IMR-90 (cell line): ENCODE results near the gene TEX44. TPM values are rescaled to one million over a fixed set of nuclear protein-coding genes. Genes with fewer than 3 reads are reported as not detected.

Experiments used
- ATAC-seq: fragments of 200-7000 bp; cut with Tn5 transposase; 2 replicates; pipeline ENCODE4 v1.9.1; 2020; ENCODE audit warnings: low read depth, mild to moderate bottlenecking, moderate library complexity
- BruUV-seq: library from RNA; stranded (reverse); fragments of 400-500 nt; replicated peaks from 2 replicates; lab custom pipeline; 2021; lab: Mats Ljungman, UMichigan
- CTCF ChIA-PET: fragments of 300-600 bp; formaldehyde crosslinking; extraction: SDS; loops from one replicate; lab custom pipeline; 2021; ENCODE audit warnings: antibody characterized with exemption; lab: Yijun Ruan, JAX
- POLR2A ChIA-PET: fragments of 300-600 bp; sonication (Branson Sonifier 250); formaldehyde crosslinking; loops from one replicate; lab custom pipeline; 2022; ENCODE audit warnings: antibody characterized with exemption; ENCODE audit not compliant: unreplicated experiment; lab: Charles Lee
- DNase-seq: peaks from one replicate; pipeline ENCODE4 v3.0.0; 2013
- H2AFZ ChIP-seq: replicated peaks from 2 replicates; pipeline ENCODE3; 2013; ENCODE audit warnings: low read length, mild to moderate bottlenecking; ENCODE audit not compliant: poor library complexity
- H2AK5ac ChIP-seq: 2 replicates; pipeline ENCODE4 v1.6.1; 2013; ENCODE audit warnings: low read depth, low read length, inconsistent platforms
- H2AK9ac ChIP-seq: replicated peaks from 2 replicates; pipeline ENCODE3; 2013; ENCODE audit warnings: mild to moderate bottlenecking, low read depth, low read length, moderate library complexity; ENCODE audit not compliant: poor library complexity
- H2BK120ac ChIP-seq: 2 replicates; pipeline ENCODE4 v1.6.1; 2013; ENCODE audit warnings: low read depth, low read length, inconsistent platforms
- H2BK15ac ChIP-seq: 3 replicates; pipeline ENCODE4 v1.6.1; 2013; ENCODE audit warnings: low read depth, low read length, inconsistent platforms
- H2BK20ac ChIP-seq: 2 replicates; pipeline ENCODE4 v1.6.1; 2013; ENCODE audit warnings: low read depth, mild to moderate bottlenecking, inconsistent platforms, low read length, moderate library complexity
- H2BK5ac ChIP-seq: 2 replicates; pipeline ENCODE4 v1.6.1; 2013; ENCODE audit warnings: mild to moderate bottlenecking, low read depth, low read length, inconsistent platforms; ENCODE audit not compliant: poor library complexity, severe bottlenecking
- H3K14ac ChIP-seq: replicated peaks from 2 replicates; pipeline ENCODE4 v1.6.1; 2013; ENCODE audit warnings: low read depth, low read length, inconsistent platforms
- H3K18ac ChIP-seq: 2 replicates; pipeline ENCODE4 v1.6.1; 2013; ENCODE audit warnings: low read depth, low read length, control low read depth
- H3K23ac ChIP-seq: 2 replicates; pipeline ENCODE4 v1.6.1; 2013; ENCODE audit warnings: low read depth, low read length, inconsistent platforms
- H3K27ac ChIP-seq: 2 replicates; pipeline ENCODE4 v1.5.1; 2013; ENCODE audit warnings: mild to moderate bottlenecking, control low read depth, low read length; ENCODE audit not compliant: insufficient read depth
- H3K27me3 ChIP-seq: 2 replicates; pipeline ENCODE4 v1.6.1; 2013; ENCODE audit warnings: low read length; ENCODE audit not compliant: control insufficient read depth, insufficient read depth
- H3K36me3 ChIP-seq: 2 replicates; pipeline ENCODE4 v1.6.1; 2013; ENCODE audit warnings: low read length, mixed read lengths; ENCODE audit not compliant: control insufficient read depth, insufficient read depth
- H3K4ac ChIP-seq: 2 replicates; pipeline ENCODE4 v1.6.1; 2013; ENCODE audit warnings: low read depth, low read length, inconsistent platforms
- H3K4me1 ChIP-seq: 2 replicates; pipeline ENCODE4 v1.6.1; 2013; ENCODE audit warnings: low read length, mixed read lengths; ENCODE audit not compliant: control insufficient read depth, insufficient read depth
- H3K4me2 ChIP-seq: 2 replicates; pipeline ENCODE4 v1.6.1; 2013; ENCODE audit warnings: low read depth, mild to moderate bottlenecking, control low read depth, low read length, moderate library complexity
- H3K4me3 ChIP-seq: 2 replicates; pipeline ENCODE4 v1.5.1; 2013; ENCODE audit warnings: low read depth, mild to moderate bottlenecking, control low read depth, low read length, moderate library complexity; ENCODE audit not compliant: insufficient read depth
- H3K56ac ChIP-seq: 2 replicates; pipeline ENCODE4 v1.6.1; 2013; ENCODE audit warnings: low read length, inconsistent platforms; ENCODE audit not compliant: insufficient read depth; ENCODE audit errors: extremely low read depth
- H3K79me1 ChIP-seq, 2 experiments: 2 replicates each; pipeline ENCODE4 v1.6.1; 2013; ENCODE audit warnings: low read length in 2 of 2, inconsistent platforms in 1 of 2, low read depth in 1 of 2
- H3K9ac ChIP-seq: 2 replicates; pipeline ENCODE4 v1.6.1; 2013; ENCODE audit warnings: low read depth, low read length, control low read depth
- H3K9me1 ChIP-seq: 2 replicates; pipeline ENCODE4 v1.6.1; 2013; ENCODE audit warnings: low read length, inconsistent platforms; ENCODE audit not compliant: insufficient read depth
- H3K9me3 ChIP-seq: 2 replicates; pipeline ENCODE4 v1.6.1; 2013; ENCODE audit warnings: low read length; ENCODE audit not compliant: control insufficient read depth, insufficient read depth
- H4K20me1 ChIP-seq: 2 replicates; pipeline ENCODE4 v1.6.1; 2013; ENCODE audit warnings: low read length, inconsistent platforms; ENCODE audit not compliant: insufficient read depth
- H4K5ac ChIP-seq: 2 replicates; pipeline ENCODE4 v1.6.1; 2013; ENCODE audit warnings: mild to moderate bottlenecking, low read depth, low read length, control low read depth
- H4K8ac ChIP-seq, 2 experiments: 2 replicates each; pipeline ENCODE4 v1.6.1; 2013; ENCODE audit warnings: low read depth in 2 of 2, low read length in 2 of 2, control low read depth in 1 of 2, inconsistent platforms in 1 of 2
- H4K91ac ChIP-seq: 2 replicates; pipeline ENCODE4 v1.6.1; 2013; ENCODE audit warnings: low read depth, low read length, inconsistent platforms; ENCODE audit not compliant: insufficient read depth
- CEBPB ChIP-seq: IDR thresholded peaks from 2 replicates; pipeline ENCODE4 v1.6.1; 2012; ENCODE audit warnings: low read depth, low read length, improper control_type of control experiment
- CHD1 ChIP-seq: IDR thresholded peaks from 2 replicates; pipeline ENCODE4 v1.6.1; 2012; ENCODE audit warnings: low read depth, low read length, improper control_type of control experiment
- MXI1 ChIP-seq: IDR thresholded peaks from 2 replicates; pipeline ENCODE4 v1.6.1; 2012; ENCODE audit warnings: low read depth, mild to moderate bottlenecking, low read length, moderate library complexity, borderline replicate concordance
- RAD21 ChIP-seq: IDR thresholded peaks from 2 replicates; pipeline ENCODE4 v1.6.1; 2012; ENCODE audit warnings: low read length, improper control_type of control experiment
- RCOR1 ChIP-seq: IDR thresholded peaks from 2 replicates; pipeline ENCODE4 v1.6.1; 2012; ENCODE audit warnings: mild to moderate bottlenecking, low read length, improper control_type of control experiment; ENCODE audit not compliant: insufficient replicate concordance
- WGBS, 2 experiments: methylation state at CpG; one replicate each; pipeline versions ENCODE4 v1.1.5 to v1.1.7; 2013; ENCODE audit warnings: missing lambda C conversion rate in 2 of 2; ENCODE audit not compliant: insufficient read length in 1 of 2; ENCODE audit errors: extremely low coverage in 2 of 2; 5-methylcytosine and 5-hydroxymethylcytosine counted together
- dilution Hi-C: fragments of 300-500 bp; cut with HindIII; formaldehyde crosslinking; loops from one replicate; pipeline ENCODE4 v1.14.3; 2018; ENCODE audit warnings: low sequenced_read_pairs; ENCODE audit not compliant: unreplicated experiment
- in situ Hi-C: fragments of 300-500 bp; cut with MboI; formaldehyde crosslinking; loops from 3 replicates; pipeline ENCODE4 v1.14.3; 2019; ENCODE audit warnings: low sequenced_read_pairs, inconsistent platforms, mixed read lengths
- intact Hi-C: fragments of 100-400 bp; cut with micrococcal nuclease; formaldehyde crosslinking; loops from 2 replicates; pipeline ENCODE4 v1.10.0; 2022
- polyA plus RNA-seq, 3 experiments: library from polyadenylated mRNA; depleted of rRNA; stranded (reverse); fragments of >200 nt; gene quantifications; 2 replicates each; pipeline ENCODE4 v1.2.3, GENCODE V29; 2012; ENCODE audit warnings: low replicate concordance in 1 of 3
- total RNA-seq: library from RNA; depleted of rRNA; stranded (reverse); fragments of >200 nt; gene quantifications from 2 replicates; pipeline ENCODE4 v1.2.3, GENCODE V29; 2012
- TF ChIP-seq, protein P1 (sequence below): conservative IDR thresholded peaks from 2 replicates; pipeline ENCODE4 v1.5.1; 2012; ENCODE audit warnings: mild to moderate bottlenecking, low read depth, low read length, improper control_type of control experiment

TEX44 gene
- total and polyA plus RNA-seq, 2 of the 4 experiments (the other 2 are of a cell fraction): not detected

GRCh38 chr2:231573096-231573495 lies 19.6 kb upstream of the TEX44 start:
- intact Hi-C loops: no loop called here
- Histone ChIP-seq H3K9me1 (no peaks in the 10 kb centered on the region), H2AK9ac (no peak overlapping the region), H2BK5ac (no peak overlapping the region), H3K27me3 (peaks cover 19% of the 10 kb centered on the region), H4K20me1 (no peaks in the 10 kb centered on the region), H3K27ac (no peak overlapping the region), H3K4me3 (no peak overlapping the region), H3K36me3 (no peaks in the 10 kb centered on the region), H4K8ac (no peak overlapping the region), H2BK15ac (no peak overlapping the region), H2AFZ (no peak overlapping the region), H3K4ac (no peak overlapping the region), H3K4me1 (no peaks in the 10 kb centered on the region), H3K14ac (no peak overlapping the region), H3K23ac (no peak overlapping the region), H3K56ac (no peak overlapping the region), H3K9me3 (no peaks in the 10 kb centered on the region), H4K91ac (no peak overlapping the region), H2BK120ac (no peak overlapping the region), H4K5ac (no peak overlapping the region), H3K18ac (no peak overlapping the region), H3K79me1 (no peaks in the 10 kb centered on the region), H3K4me2 (no peak overlapping the region), H2AK5ac (no peak overlapping the region), H3K9ac (no peak overlapping the region), H2BK20ac (no peak overlapping the region)
- POLR2A ChIA-PET: no interaction called here
- dilution Hi-C loops: no loop called here
- ATAC-seq: no peak
- DNase-seq: no peak
- CTCF ChIA-PET: no interaction called here
- WGBS, 2 experiments: no CpG with 5 or more reads among the region's 4 CpGs
- in situ Hi-C loops: no loop called here
- TF ChIP-seq RAD21 (no peak), CEBPB (no peak), MXI1 (no peak), RCOR1 (no peak), CHD1 (no peak)
- TF ChIP-seq, protein P1, sequence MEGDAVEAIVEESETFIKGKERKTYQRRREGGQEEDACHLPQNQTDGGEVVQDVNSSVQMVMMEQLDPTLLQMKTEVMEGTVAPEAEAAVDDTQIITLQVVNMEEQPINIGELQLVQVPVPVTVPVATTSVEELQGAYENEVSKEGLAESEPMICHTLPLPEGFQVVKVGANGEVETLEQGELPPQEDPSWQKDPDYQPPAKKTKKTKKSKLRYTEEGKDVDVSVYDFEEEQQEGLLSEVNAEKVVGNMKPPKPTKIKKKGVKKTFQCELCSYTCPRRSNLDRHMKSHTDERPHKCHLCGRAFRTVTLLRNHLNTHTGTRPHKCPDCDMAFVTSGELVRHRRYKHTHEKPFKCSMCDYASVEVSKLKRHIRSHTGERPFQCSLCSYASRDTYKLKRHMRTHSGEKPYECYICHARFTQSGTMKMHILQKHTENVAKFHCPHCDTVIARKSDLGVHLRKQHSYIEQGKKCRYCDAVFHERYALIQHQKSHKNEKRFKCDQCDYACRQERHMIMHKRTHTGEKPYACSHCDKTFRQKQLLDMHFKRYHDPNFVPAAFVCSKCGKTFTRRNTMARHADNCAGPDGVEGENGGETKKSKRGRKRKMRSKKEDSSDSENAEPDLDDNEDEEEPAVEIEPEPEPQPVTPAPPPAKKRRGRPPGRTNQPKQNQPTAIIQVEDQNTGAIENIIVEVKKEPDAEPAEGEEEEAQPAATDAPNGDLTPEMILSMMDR: no peak
- no TSS peak for BruUV-seq
